ENCODE measurements around the gene THSD1.

GRCh38 chr13:52412128-52412527 lies 6.2 kb upstream of the THSD1 start:
- TF ChIP-seq CTCF (IDR thresholded peaks at IDR 0.05) (no peak), POLR2AphosphoS5 (IDR thresholded peaks at IDR 0.05; ENCODE audit: low read depth, low read length) (no peak), TCF7L2 (IDR thresholded peaks at IDR 0.05; ENCODE audit: low read depth, low read length) (no peak), SIN3A (IDR thresholded peaks at IDR 0.05; ENCODE audit: borderline replicate concordance, insufficient read depth, low read depth, low read length) (no peak), REST (IDR thresholded peaks at IDR 0.05; ENCODE audit: insufficient read depth in 1 of 2, low read depth in 2 of 2, low read length in 1 of 2) (no peak)
